Hepatocyte (in vitro differentiated cells): ENCODE data around the gene MADD.

Experiments
- CTCF ChIP-seq: fragments of 200-600 bp; sonication (generic); IDR thresholded peaks from 2 replicates; pipeline ENCODE4 v1.5.1; 2016; ENCODE audit warnings: antibody characterized with exemption, mild to moderate bottlenecking; ENCODE audit not compliant: poor library complexity
- EZH2 ChIP-seq: fragments of 200-600 bp; sonication (generic); IDR thresholded peaks from 2 replicates; pipeline ENCODE4 v1.6.1; 2016; ENCODE audit warnings: antibody characterized with exemption, mild to moderate bottlenecking, borderline replicate concordance

- TF ChIP-seq CTCF (no peak), EZH2 (no peak)
Observed at GRCh38 chr11:47271961-47272661, 2.2 kb downstream of the MADD start.
